Endothelial cell of umbilical vein (primary cell): ENCODE results near the gene SSTR5. TPM values are rescaled to one million over a fixed set of nuclear protein-coding genes. Genes with fewer than 3 reads are reported as not detected.

Source experiments
- BruUV-seq: library from RNA; stranded (reverse); fragments of 400-500 nt; replicated peaks from 2 replicates; lab custom pipeline; 2021; lab: Mats Ljungman, UMichigan
- CTCF ChIA-PET: fragments of 300-600, 350-600 bp; sonication (Branson Sonifier 250); formaldehyde crosslinking; loops from one replicate; lab custom pipeline; 2021; ENCODE audit warnings: antibody characterized with exemption, inconsistent platforms; lab: Charles Lee
- POLR2A ChIA-PET: fragments of 300-600, 350-600 bp; sonication (Branson Sonifier 250); formaldehyde crosslinking; loops from one replicate; lab custom pipeline; 2021; ENCODE audit warnings: antibody characterized with exemption, inconsistent platforms; lab: Charles Lee
- DNase-seq: peaks from one replicate; pipeline ENCODE4 v3.0.0-alpha.2; 2011; ENCODE audit warnings: low read depth, low spot score
- FAIRE-seq: peaks from 2 replicates; lab custom pipeline; 2011; peaks lifted over from hg19 to GRCh38; lab: Jason Lieb, UNC
- H2AFZ ChIP-seq: 2 replicates; pipeline ENCODE4 v1.6.0; 2012; ENCODE audit warnings: low read depth, low read length, control low read depth, inconsistent platforms
- H3K27ac ChIP-seq: 2 replicates; pipeline ENCODE4 v1.5.1; 2011; ENCODE audit warnings: low read depth, mild to moderate bottlenecking, control low read depth, low read length, moderate library complexity; ENCODE audit not compliant: insufficient read depth
- H3K27me3 ChIP-seq, 2 experiments: 2 replicates each; pipeline versions ENCODE4 v1.6.0 to v1.6.1; 2011; ENCODE audit warnings: low read length in 2 of 2, mixed read lengths in 1 of 2; ENCODE audit not compliant: control insufficient read depth in 2 of 2, insufficient read depth in 2 of 2
- H3K36me3 ChIP-seq, 2 experiments: 2 replicates in 1 of 2; 3 replicates in 1 of 2; pipeline ENCODE4 v1.5.1; 2011; ENCODE audit warnings: low read length in 2 of 2, mild to moderate bottlenecking in 1 of 2, moderate library complexity in 1 of 2; ENCODE audit not compliant: control insufficient read depth in 2 of 2, insufficient read depth in 2 of 2; ENCODE audit errors: extremely low read depth in 1 of 2
- H3K4me1 ChIP-seq: 3 replicates; pipeline ENCODE4 v1.5.1; 2011; ENCODE audit warnings: mild to moderate bottlenecking, low read length; ENCODE audit not compliant: control insufficient read depth, insufficient read depth; ENCODE audit errors: extremely low read depth
- H3K4me2 ChIP-seq: 2 replicates; pipeline ENCODE4 v1.6.1; 2011; ENCODE audit warnings: low read length, control low read depth, mixed read lengths; ENCODE audit not compliant: insufficient read depth
- H3K4me3 ChIP-seq, 3 experiments: fragments of 200-600 bp in 1 of 3; sonication (generic), shearing (Covaris generic) in 1 of 3; replicated peaks in 1 of 3; 2 replicates each; pipeline ENCODE4 v1.5.1; 2011 to 2016; ENCODE audit warnings: control low read depth in 3 of 3, low read length in 3 of 3, mild to moderate bottlenecking in 2 of 3, inconsistent platforms in 1 of 3, low read depth in 1 of 3, moderate library complexity in 1 of 3; ENCODE audit not compliant: insufficient read depth in 1 of 3
- H3K79me2 ChIP-seq: 2 replicates; pipeline ENCODE4 v1.6.0; 2012; ENCODE audit warnings: low read length, inconsistent platforms; ENCODE audit not compliant: control insufficient read depth, insufficient read depth
- H3K9ac ChIP-seq: replicated peaks from 2 replicates; pipeline ENCODE3; 2011; ENCODE audit warnings: low read length, control low read depth; ENCODE audit not compliant: insufficient read depth; ENCODE audit errors: extremely low read depth
- H3K9me1 ChIP-seq: replicated peaks from 3 replicates; pipeline ENCODE4 v1.6.0; 2011; ENCODE audit warnings: mild to moderate bottlenecking, low read length; ENCODE audit not compliant: control insufficient read depth, insufficient read depth; ENCODE audit errors: extremely low read depth
- H3K9me3 ChIP-seq: replicated peaks from 2 replicates; pipeline ENCODE4 v1.5.1; 2012; ENCODE audit warnings: low read length, inconsistent platforms; ENCODE audit not compliant: control insufficient read depth, insufficient read depth
- H4K20me1 ChIP-seq: replicated peaks from 2 replicates; pipeline ENCODE3; 2011; ENCODE audit warnings: mild to moderate bottlenecking, low read length; ENCODE audit not compliant: control insufficient read depth, insufficient read depth; ENCODE audit errors: extremely low read depth
- FOS ChIP-seq: IDR thresholded peaks from 2 replicates; pipeline ENCODE4 v1.6.1; 2011; ENCODE audit warnings: mild to moderate bottlenecking, low read length, moderate library complexity, borderline replicate concordance; ENCODE audit not compliant: insufficient read depth
- JUN ChIP-seq: IDR thresholded peaks from 2 replicates; pipeline ENCODE4 v1.6.1; 2011; ENCODE audit warnings: borderline replicate concordance, low read depth; ENCODE audit not compliant: insufficient read length, insufficient read depth
- POLR2A ChIP-seq: IDR thresholded peaks from 2 replicates; pipeline ENCODE4 v1.6.1; 2012; ENCODE audit warnings: low read depth, mild to moderate bottlenecking, control low read depth, low read length
- dilution Hi-C: fragments of 300-500 bp; cut with MboI; formaldehyde crosslinking; loops from one replicate; pipeline ENCODE4 v1.15.0; 2019; ENCODE audit warnings: low sequenced_read_pairs; ENCODE audit not compliant: extremely low pct_ligation_motif_present
- intact Hi-C: fragments of 100-400 bp; cut with micrococcal nuclease; formaldehyde crosslinking; loops from one replicate; pipeline ENCODE4 v1.10.0; 2022
- polyA plus RNA-seq, 4 experiments: library from polyadenylated mRNA; depleted of rRNA in 3 of 4; stranded (reverse) in 3 of 4; unstranded in 1 of 4; fragments of >200 nt; gene quantifications; 2 replicates each; pipeline versions ENCODE4 v1.2.1 to v1.2.3, GENCODE V29; 2011 to 2012; ENCODE audit warnings: missing spikeins in 1 of 4
- total RNA-seq: library from RNA; stranded (reverse); gene quantifications from 2 replicates; pipeline ENCODE4 v1.2.3, GENCODE V29; 2021
- TF ChIP-seq, protein P1 (sequence below): IDR thresholded peaks from 2 replicates; pipeline ENCODE4 v1.6.1; 2011; ENCODE audit not compliant: insufficient read depth, insufficient read length
- TF ChIP-seq, protein P2 (sequence below), 2 donors: IDR thresholded peaks; 1 replicate in 1 of 2; 2 replicates in 1 of 2; pipeline ENCODE4 v1.5.1; 2011; ENCODE audit warnings: low read length in 2 of 2, mild to moderate bottlenecking in 2 of 2, moderate library complexity in 2 of 2, control low read depth in 1 of 2, inconsistent platforms in 1 of 2, low read depth in 1 of 2; ENCODE audit not compliant: insufficient read depth in 1 of 2; ENCODE audit errors: extremely low read depth in 1 of 2

SSTR5 gene
- total and polyA plus RNA-seq, 2 donors (not counting 3 experiments of a cell fraction or from before 2014, with no cell fraction given) = 0.24 to 0.52 TPM

DNA sequence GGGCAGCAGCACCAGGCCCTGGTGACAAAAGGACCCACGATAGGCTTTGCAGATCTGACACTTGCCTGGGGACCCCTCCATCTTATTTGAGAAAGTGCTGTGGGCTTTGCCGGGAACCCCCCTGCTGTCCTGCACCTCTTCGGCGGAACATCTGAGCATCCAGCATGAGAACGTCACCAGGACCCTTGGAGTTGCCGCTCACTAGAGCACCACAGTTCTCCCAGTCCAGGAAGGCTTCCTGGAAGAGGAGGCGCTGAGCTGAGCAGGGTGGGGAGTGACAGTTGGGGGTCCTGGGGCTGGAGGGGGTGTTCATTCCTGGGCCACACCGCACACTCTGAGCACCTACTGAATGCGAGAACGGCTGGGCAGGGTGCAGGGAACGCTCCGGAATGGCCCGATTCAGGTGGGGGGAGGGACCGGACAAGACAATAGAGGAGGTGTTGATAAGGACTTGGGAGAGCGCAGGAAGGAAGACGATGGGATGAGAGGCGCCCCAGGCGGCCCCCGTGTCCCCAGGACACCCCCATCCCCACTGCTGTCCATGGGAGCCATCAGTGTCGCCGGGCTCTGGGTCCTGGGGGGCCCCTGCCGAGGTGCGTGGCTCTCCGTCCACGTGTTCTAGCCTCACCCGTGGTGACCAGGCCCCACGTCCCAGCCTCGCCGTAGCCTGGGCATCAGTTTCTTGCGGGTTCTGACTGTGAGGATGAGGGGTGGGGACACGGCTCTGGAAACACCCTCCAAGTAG, 55.6 kb downstream of the SSTR5 start:
- Histone ChIP-seq H4K20me1 (no peaks in the 10 kb centered on the region), H3K9me1 (no peaks in the 10 kb centered on the region), H3K79me2 (no peaks in the 10 kb centered on the region), H3K36me3 (no peaks in the 10 kb centered on the region), H3K27me3 (no peaks in the 10 kb centered on the region), H3K9me3 (no peaks in the 10 kb centered on the region), H3K4me3 (no peak overlapping the region), H3K27ac (no peak overlapping the region), H3K4me1 (no peaks in the 10 kb centered on the region), H2AFZ (no peak overlapping the region), H3K9ac (no peak overlapping the region), H3K4me2 (no peak overlapping the region)
- intact Hi-C loops (no loop called here), dilution Hi-C loops (no loop called here)
- CTCF ChIA-PET = interaction anchor here (1.0 kb wide), 1 partner anchor 71 kb away, joined by 3 read pairs; no protein-coding TSS in a partner anchor
- no TSS peak for BruUV-seq
- FAIRE-seq (no peak), DNase-seq (no peak)
- POLR2A ChIA-PET = no interaction called here
- TF ChIP-seq POLR2A (no peak), JUN (no peak), FOS (no peak)
- TF ChIP-seq, protein P1, sequence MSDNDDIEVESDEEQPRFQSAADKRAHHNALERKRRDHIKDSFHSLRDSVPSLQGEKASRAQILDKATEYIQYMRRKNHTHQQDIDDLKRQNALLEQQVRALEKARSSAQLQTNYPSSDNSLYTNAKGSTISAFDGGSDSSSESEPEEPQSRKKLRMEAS = no peak
- TF ChIP-seq, protein P2, sequence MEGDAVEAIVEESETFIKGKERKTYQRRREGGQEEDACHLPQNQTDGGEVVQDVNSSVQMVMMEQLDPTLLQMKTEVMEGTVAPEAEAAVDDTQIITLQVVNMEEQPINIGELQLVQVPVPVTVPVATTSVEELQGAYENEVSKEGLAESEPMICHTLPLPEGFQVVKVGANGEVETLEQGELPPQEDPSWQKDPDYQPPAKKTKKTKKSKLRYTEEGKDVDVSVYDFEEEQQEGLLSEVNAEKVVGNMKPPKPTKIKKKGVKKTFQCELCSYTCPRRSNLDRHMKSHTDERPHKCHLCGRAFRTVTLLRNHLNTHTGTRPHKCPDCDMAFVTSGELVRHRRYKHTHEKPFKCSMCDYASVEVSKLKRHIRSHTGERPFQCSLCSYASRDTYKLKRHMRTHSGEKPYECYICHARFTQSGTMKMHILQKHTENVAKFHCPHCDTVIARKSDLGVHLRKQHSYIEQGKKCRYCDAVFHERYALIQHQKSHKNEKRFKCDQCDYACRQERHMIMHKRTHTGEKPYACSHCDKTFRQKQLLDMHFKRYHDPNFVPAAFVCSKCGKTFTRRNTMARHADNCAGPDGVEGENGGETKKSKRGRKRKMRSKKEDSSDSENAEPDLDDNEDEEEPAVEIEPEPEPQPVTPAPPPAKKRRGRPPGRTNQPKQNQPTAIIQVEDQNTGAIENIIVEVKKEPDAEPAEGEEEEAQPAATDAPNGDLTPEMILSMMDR (IDR thresholded peaks at IDR 0.05; ENCODE audit: extremely low read depth in 1 of 2, insufficient read depth in 1 of 2, low read depth in 1 of 2, low read length in 2 of 2) = no peak
